ENCODE data around the gene PSMD10.
A peak's percentile ranks its signal among the peaks of the same experiment; 100 is the strongest.

PSMD10 gene, protein sequence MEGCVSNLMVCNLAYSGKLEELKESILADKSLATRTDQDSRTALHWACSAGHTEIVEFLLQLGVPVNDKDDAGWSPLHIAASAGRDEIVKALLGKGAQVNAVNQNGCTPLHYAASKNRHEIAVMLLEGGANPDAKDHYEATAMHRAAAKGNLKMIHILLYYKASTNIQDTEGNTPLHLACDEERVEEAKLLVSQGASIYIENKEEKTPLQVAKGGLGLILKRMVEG

DNA sequence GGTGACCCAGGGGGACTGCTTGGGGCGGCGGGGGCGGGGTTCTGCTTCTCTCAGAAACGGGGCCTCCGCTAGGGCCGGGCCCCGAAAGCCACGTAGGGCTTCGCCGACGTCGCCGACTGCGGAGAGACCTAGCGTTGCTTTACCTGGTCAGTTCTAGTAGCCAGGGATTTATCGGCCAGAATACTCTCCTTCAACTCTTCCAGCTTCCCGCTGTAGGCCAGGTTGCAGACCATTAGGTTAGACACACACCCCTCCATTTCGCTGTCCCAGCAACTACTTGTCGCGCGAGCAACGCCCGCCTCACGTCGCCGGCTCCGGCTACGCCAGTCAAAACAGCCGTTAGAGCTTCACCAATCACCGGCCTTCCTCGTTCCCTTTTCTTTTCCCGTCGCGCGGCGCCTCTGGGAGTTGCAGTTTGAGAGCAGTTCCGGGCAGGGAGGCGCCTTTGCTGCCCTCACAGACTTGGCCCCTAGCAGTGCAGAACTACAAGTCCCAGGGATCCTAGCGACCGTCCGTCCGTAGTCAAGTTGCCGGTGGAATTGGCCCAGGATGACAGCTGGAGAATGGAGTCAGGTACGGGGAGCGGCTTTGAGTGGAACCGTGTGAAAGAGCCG, at the start of gene PSMD10, which contains the start of gene ATG4A:
Gene PSMD10, minus strand, starts transcription at position 279 of the 614 bp plus-strand sequence. Its CDS starts 22 bp downstream, at position 257.
Gene ATG4A, plus strand, starts transcription at position 515 of the 614 bp plus-strand sequence. Its CDS starts 49 bp downstream, at position 564.
- peak; percentile 89 for DNase-seq

DNA sequence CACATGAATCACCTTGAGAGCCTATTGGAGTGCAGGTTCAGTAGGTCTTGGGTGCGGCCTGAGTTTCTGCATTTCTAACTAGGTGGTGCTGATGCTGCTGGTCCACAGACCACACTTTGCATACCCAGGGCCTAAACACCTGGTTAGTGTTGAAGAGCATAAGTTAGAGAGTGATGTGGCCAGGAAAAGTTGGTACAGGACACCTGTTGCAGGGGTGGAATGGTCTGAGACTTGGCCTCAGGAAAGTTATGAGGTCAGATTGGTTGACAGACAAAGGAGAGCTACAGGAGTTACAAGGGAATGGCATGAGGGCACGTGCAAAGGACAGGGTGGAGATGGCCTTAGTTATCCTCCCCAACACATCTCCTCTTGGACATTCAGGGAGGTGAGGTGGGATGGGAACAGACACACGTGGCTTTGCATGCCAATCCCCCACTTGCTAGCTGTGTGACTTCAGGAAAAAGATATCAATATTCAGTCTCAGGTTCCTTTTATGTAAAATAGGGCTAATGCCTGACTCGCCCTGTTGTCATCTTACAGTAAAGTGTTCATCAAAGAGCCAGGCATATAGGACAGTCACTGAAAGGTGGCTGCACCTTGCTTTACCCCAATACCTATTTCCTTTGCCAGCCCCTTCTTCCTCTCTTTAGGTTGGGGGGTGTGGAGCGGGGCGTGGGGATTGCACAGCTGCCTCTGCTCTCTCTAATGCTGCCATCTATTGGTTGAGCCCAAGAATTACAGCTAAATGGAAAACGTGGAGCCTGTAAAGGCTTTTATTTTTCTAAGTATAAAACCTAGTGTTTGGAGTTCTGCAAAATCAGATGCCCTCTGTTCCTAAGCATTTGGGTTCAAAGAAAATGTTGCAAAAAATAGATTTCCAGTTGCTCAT, 47.7 kb upstream of the PSMD10 start:
- no peak for DNase-seq

DNA sequence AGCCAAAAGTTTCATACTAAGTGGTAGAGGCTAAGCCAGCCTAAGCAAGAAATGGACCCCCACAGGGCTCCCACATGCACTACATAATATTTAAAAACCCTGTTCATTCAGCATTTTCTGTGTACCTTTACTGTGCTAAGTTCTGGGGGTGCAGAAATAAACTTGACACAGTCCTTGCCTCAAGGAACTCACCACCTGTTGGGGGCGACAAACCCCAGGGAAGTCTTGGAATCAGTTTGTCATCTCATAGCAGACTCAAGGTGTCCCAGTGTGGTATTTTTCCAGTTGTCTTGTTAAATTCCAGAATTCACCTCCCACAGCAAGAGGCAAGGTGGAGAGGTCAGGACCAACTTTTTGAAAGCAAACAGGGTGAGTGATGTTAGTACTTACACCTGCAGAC, 43.4 kb upstream of the PSMD10 start:
- DNase-seq, result no peak

DNA sequence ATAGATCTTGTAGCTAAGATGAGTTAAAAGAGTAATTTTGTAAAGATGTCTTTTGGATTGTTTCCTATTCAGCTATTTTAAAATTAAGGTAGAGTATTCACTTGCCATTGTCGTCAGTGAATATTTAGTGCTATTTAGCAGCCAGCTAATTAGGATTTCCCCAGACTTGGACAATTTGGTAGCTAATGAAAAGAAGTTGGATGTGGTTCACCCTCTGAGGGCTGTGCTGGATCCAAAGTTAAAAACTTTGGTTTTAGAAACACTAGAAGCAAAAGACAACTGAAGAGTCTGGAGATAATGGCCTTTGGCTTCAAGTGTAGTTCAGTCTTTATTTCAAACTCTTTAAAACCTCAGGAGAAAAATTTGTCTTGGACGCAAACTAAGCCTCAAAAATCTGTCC, 41.5 kb upstream of the PSMD10 start:
- DNase-seq, result no peak

DNA sequence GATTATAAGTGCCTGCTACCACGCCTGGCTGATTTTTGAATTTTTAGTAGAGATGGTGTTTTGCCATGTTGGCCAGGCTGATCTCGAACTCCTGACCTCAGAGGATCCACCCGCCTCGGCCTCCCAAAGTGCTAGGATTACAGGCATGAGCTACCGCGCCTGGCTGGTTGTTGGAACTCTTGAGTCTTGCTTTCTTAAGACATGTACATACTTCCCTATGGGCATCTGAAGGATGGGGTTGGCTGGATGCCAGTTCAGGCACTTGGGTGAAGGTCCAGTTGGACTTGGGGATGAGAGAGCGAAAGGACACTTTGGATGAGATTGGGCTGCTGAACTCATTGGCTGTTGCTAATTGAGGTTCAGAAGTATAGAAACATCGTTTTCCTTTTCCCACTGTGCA, 40.7 kb upstream of the PSMD10 start:
- no peak for DNase-seq

DNA sequence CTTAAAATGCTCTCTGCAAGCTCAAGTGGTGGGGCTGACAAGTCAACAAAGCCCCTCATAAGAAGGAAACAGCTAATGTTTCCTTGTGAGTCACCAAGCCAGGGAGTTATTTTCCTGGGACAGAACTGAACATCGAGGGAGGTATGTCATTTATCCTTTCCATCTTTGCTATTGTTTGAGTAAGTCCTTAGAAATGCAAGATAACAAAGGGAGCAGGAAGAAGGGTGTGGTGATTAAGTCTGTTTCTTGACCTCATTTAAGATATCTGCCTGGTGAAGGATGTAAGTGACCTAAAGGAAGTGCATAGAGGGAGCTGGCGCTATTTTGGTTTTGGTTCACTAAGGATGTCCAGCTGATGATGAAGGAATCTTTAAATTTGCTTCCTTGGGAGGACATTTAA, 40.1 kb upstream of the PSMD10 start:
- DNase-seq, result no peak

DNA sequence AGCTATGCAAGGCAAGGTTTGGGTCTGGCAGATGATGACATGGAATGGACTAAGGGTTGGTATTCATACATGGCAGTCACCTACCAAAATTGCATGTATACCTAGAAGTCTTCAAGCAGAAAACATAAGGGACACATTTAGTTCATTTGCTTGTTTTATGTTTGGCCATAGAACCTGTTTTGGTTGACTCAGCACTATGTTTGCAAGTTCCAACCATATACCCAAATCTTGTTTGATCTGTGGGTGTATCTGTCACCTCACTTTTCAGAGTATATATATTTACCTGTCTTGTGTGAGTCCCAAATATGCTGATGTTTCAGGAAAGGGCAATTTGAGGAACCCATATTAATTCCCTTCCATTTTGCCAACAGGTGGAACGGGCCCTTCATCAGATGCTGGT, 39.5 kb upstream of the PSMD10 start:
- DNase-seq, result no peak

DNA sequence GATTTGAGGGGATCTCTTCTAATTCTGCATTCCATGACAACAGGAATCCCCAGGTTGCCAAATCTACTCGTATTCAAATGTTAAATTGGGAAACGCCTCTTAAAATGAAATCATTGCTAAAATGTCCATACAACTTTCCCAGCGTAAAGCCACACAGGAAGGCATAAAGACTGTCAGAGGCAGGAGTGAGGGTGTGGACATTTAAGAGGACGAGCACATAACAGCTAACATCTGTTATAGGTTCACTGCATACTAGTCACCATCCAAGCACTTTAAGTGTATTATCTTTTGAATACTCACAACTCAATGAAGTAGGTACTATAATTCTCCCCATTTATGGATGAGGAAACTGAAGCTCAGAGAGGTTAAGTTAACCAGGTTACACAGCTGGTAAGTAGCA, 35.8 kb upstream of the PSMD10 start:
- no peak for DNase-seq

DNA sequence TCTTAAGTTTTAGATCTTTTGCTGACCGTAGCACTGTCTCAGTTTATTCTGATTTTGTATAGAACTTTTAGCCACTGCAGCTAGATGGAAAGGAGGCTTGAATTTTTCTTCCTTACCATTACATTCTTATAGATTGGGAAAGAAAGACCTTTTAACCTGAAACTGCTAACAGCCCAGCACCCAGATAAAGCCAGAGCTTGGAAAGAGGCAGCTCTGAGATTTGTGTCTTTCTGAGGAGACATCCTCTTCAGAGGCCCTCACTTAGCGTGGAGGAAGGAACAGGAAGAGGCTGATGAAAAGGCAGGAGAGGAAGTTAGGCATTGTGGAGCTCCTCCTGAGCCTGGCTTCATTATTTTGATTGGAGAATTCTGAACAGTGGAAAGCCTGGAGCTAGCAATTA, 35.3 kb upstream of the PSMD10 start:
- no peak for DNase-seq

DNA sequence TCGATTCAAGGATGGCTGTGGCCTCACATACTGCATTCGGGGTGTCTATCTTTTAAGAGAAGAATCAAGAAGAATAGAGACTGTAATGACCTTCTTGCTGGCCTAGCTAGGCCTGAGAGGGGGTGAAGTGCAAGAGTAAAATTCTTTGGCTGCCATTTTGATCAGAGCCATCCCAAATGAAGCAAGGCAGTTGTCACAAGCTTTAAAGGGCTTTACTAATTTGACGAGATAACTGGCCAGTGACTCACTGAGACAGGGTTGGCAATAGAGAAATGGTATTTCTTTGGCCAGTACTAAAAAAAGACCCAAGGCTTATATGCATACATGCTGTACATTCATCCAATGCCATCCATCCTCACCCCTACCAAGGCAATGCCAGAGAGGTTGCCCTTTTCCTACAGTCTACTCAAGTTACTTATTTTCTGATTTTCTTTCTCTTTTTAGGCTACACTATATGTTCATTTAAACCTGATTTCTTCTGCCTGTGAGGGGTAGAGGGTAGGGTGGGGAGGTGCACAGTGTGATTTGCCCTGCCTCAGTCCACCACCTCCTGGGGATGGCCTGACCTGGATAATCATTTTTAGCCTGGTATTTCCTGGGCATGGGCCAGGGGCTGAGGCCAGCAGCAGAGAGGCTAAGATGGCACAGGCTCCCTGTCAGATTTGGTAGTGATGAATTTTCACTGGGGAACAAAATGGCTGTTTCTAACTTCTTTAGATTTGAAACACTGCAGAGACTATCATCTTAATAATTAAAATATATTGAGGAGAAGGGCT, 32.4 kb upstream of the PSMD10 start:
- no peak for DNase-seq

DNA sequence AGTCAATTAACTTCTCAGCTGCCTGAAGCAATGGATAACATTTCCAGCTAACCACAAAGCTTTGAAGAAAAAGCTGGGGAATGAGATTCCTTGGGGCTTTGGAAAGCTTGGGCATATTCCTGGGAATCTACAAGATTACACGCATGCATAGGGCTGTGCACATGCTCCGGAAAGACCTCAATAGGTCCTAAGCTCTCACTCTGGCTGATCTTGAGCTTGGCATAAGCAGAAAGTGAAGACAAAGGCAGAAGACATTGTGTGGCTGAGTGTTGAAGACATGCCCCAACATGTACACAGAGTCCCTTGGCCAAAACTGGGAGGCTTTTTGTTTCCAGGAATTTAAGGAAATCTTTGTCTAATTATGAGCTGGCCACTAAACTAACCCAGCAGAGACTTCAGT, 31.4 kb upstream of the PSMD10 start:
- DNase-seq, result no peak

DNA sequence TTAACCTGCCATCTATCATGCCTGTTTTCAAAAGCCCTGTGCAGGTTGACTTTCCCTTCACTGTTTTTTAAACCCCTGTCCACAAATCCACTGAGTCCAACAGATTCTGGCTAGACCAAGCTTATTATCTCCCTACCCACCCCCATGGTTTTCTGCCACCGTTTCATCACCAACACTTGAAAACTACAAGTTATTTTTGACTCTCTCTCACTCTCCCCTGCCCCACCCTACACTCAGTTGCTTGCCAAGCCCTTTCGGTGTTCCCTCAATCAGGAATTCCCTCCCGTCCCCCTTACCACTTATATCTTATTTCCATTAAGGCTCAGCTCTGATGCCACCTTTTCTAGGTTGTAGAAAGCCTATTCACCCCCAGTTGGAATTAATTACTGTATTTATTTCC, 29.9 kb upstream of the PSMD10 start:
- DNase-seq, result no peak

DNA sequence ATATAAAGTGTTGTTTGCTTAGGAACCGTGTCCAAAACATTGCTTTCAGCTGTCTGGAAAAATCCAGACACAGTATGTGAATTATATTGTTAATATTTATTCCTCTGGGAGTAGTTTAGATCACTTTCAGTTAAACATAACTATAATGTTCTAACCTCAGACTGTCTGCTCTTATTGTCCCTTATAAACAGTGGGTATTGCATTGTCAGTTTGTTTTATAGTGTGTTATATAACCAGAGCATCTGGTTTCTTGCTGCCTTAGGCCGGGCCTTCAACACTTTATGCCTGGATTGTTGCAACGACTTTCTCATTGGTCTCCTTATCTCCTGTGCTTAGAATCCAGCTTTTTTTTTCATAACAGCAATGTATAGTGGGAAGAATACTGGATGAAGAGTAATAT, 26.6 kb upstream of the PSMD10 start:
- no peak for DNase-seq

DNA sequence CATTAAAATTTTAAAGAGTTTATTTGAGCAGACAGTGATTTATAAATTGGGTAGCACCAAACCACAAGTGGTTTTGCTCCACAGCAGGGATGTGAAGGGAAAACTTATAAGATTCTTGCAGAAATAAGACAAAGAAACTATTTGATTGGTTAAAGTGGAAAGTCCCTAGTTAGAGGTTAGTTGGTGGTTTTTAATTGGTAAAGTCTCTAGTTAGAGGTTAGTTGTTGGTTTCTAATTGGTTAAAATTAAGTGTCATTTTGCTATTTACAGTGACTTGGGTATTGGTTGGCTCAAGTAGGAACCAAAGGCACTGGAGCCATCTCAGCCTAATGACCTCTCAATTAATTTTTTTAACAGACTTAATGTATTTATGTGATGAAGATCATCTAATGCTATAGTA, 23.2 kb upstream of the PSMD10 start:
- no peak for DNase-seq

DNA sequence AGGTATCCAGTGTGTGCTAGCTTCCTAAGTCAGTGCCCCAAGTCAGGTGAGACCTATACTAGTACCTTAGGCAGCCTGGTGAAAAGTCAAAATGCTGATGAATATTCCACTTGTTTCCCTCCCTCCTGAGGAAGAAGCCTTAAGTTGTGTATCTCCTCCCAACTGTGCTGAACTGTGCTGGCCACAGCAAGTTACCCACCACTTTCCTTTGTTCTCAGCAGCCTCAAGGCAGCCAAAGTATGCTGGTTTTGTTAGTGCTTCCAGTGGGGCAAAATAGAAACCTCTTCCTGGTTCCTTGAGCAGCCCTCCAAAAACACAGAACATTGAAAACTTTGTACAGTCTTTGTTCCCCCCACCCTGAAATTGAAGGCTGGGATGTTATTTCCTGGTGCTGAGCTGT, 14.1 kb upstream of the PSMD10 start:
- no peak for DNase-seq

DNA sequence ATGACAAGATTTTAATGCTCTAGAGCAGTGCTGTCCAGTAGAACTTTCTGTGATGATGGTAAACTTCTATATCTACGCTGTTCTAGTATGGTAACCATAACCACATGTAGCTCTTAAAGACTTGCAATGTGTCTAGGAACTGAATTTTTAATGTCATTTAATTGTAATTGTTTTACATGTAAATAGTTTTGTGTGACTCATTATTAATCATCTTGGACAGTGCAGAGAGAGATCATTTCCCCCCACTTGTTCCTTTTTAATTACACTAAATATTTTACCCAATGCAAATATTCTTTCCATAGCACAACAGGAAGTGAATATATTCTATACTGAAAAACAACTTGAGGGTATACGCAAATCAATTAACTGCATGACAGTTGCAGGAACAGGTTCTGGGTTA, 6.0 kb upstream of the PSMD10 start:
- DNase-seq, result no peak

DNA sequence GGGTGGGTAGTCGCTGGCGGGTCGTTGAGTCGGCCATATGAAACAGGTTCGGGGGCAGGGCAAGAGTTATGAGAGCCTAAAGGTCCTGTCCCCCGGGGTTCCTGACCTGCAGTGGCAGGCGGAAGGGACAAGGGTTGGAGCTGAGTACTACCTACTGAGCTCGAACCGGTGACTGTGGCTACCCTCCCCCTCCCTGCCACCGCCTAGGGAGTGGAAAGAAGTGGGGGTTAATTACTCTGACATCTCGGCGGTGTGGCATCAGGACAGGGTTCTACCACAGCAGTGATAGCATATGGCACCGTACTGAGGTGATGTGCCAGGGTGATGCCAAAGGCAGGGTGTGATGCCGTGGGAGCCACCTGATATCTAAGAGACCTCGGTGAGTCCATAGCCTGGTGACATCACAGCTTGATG, 543 bp upstream of the PSMD10 start:
- no peak for DNase-seq

DNA sequence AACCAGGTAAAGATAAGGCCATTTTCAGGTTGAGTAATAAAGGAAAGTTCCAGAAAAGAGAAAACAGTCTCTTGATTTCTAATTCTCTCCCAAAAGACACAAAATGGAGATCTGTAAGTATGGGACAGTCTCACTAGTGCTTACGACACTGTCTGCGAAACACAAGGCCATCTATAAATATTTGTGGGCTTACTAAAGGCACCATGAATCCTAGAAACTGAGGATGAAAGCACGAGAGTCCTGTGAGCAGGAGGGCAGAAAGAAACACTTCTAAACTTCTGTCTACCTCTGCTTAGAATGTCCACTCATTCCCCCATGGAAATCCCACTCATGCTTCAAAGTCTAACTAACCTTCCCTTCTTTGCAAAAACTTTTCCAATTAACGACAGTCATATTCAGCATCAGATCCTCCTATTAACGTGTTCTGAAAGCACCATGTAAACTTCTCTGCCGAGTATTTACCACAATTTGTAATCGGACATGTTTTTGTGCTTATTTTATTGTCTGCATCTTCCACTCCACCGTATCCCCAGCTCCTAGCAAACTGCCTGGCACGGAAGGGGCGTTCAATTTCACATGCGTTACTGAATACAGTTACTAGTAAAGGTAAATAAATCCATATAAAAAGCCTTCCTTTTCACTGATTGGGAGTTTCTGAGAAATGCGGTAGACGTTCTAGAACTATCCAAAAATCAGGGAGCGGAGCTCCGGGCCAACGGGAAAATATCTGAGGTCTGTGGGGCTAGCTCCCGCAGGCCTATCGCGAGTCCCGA, 665 bp downstream of the PSMD10 start:
- DNase-seq, result no peak

DNA sequence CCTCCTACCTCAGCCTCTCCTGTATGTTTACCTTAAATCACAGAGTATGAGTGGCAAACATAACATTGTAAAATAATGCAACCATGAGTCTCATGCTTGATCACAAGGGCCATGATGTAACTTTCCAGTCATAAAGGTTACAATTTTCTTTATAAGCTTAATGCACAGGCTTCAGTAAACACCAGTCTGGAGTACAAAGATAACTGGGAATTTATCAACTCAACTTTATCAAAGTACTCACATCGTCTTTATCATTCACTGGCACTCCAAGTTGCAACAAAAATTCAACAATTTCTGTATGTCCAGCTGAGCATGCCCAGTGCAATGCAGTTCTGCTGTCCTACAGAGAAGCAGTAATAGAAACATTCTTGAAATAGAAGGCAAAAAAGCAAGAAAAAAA, 2.8 kb downstream of the PSMD10 start:
- DNase-seq, result no peak

DNA sequence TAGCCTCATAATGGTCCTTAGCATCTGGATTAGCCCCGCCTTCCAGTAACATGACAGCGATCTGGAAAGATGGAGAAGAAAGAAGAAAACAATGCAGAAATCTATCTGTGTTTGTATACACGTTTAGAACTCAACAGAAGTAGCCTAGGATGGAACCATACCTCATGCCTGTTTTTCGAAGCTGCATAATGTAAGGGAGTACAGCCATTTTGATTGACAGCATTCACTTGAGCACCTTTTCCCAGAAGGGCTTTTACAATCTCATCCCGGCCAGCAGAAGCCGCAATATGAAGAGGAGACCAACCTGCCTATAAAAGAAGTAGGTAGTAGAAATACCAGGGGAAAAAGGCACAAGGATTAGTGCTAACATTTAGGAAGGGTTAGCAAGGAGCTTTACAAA, 3.5 kb downstream of the PSMD10 start:
- DNase-seq, result no peak

DNA sequence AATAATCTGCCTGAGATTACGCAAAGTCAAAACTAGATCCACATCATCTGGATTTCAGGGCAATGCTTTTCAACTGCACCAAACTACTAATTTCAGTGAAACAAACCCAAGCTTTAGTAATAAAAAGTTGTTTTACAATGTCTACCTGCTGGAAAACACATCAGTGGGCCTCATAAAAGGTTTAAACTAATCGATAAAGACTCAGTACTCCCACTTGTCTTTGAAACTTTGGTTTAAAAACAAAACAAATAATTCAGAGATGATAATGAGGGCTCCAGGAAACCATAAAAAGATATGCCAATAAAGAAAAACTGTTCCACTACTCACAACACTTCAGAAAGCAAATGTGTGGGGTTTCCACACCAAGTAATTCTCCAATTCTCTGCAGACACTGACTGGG, 10.2 kb downstream of the PSMD10 start:
- DNase-seq, result no peak

DNA sequence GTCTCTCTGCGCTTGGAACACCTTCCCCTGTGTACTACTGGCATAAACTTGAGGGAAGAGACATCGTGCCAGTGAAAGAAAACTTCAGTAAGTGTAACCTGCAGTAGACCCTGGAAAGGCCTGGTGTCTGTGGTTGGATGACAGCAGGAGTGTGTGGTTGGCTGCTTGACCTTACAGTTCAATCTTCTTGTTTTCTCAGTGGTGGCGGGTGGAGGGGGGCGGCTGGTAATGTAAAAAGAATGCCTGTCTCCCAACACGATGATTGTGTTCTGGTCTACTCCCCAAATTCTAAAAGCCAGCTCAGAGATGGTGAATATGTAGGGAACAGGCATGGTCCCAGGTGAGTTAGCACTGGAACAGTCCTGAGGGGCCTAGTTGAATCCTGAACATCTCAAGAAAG, 18.6 kb downstream of the PSMD10 start:
- DNase-seq, result no peak
